ENCODE data around the gene GALNT18.

Gene GALNT18

GRCh38 chr11:11657218-11657955 is 35.6 kb upstream of the GALNT18 start:
- Histone ChIP-seq H3K4me1 (ENCODE audit: low read depth, poor library complexity, severe bottlenecking) (no peaks in the 10 kb centered on the region), H3K4me3 (IDR thresholded peaks at IDR 0.05; ENCODE audit: insufficient read depth, low read depth, low read length) (no peak overlapping the region)
- no peak for TF ChIP-seq CTCF (conservative IDR thresholded peaks at IDR 0.05; ENCODE audit: low read depth, low read length)

GRCh38 chr11:11641581-11641980 is 19.8 kb upstream of the GALNT18 start:
- Histone ChIP-seq H3K27ac (no peak overlapping the region), H3K36me3 (ENCODE audit: insufficient read depth) (no peaks in the 10 kb centered on the region), H3K4me3 (IDR thresholded peaks at IDR 0.05; ENCODE audit: insufficient read depth, low read depth, low read length) (no peak overlapping the region), H4K20me1 (ENCODE audit: insufficient read depth) (no peaks in the 10 kb centered on the region), H3K4me1 (ENCODE audit: low read depth, poor library complexity, severe bottlenecking) (no peaks in the 10 kb centered on the region), H2AFZ (ENCODE audit: low read depth) (no peak overlapping the region), H3K79me2 (ENCODE audit: insufficient read depth, low read depth) (no peaks in the 10 kb centered on the region), H3K27me3 (ENCODE audit: insufficient read depth, low read depth) (no peaks in the 10 kb centered on the region), H3K4me2 (no peak overlapping the region), H3K9ac (no peak overlapping the region)
- no peak for TF ChIP-seq CTCF (conservative IDR thresholded peaks at IDR 0.05; ENCODE audit: low read depth, low read length)

More at GRCh38 chr11:11657218-11657955, 35.6 kb upstream of the GALNT18 start:
- Histone ChIP-seq H3K36me3 (ENCODE audit: insufficient read depth) (no peaks in the 10 kb centered on the region), H3K4me2 (no peak overlapping the region), H3K27ac (no peak overlapping the region), H3K27me3 (ENCODE audit: insufficient read depth, low read depth) (no peaks in the 10 kb centered on the region), H3K9ac (no peak overlapping the region), H4K20me1 (ENCODE audit: insufficient read depth) (no peaks in the 10 kb centered on the region), H3K79me2 (ENCODE audit: insufficient read depth, low read depth) (no peaks in the 10 kb centered on the region), H2AFZ (ENCODE audit: low read depth) (no peak overlapping the region)

GRCh38 chr11:11640996-11641395 is 19.2 kb upstream of the GALNT18 start:
- H3K36me3 ChIP-seq (ENCODE audit: insufficient read depth), result no peaks in the 10 kb centered on the region
- TF ChIP-seq CTCF (conservative IDR thresholded peaks at IDR 0.05; ENCODE audit: low read depth, low read length), result no peak
- H3K4me1 ChIP-seq (ENCODE audit: low read depth, poor library complexity, severe bottlenecking), result no peaks in the 10 kb centered on the region
- no peak overlapping the region for H2AFZ ChIP-seq (ENCODE audit: low read depth)
- H4K20me1 ChIP-seq (ENCODE audit: insufficient read depth), result no peaks in the 10 kb centered on the region
- H3K9ac ChIP-seq, result no peak overlapping the region
- H3K79me2 ChIP-seq (ENCODE audit: insufficient read depth, low read depth), result no peaks in the 10 kb centered on the region
- no peak overlapping the region for H3K27ac ChIP-seq
- no peak overlapping the region for H3K4me2 ChIP-seq
- H3K4me3 ChIP-seq (IDR thresholded peaks at IDR 0.05; ENCODE audit: insufficient read depth, low read depth, low read length), result no peak overlapping the region
- no peaks in the 10 kb centered on the region for H3K27me3 ChIP-seq (ENCODE audit: insufficient read depth, low read depth)

- Histone ChIP-seq H2AFZ (ENCODE audit: low read depth) (no peak overlapping the region), H3K27me3 (ENCODE audit: insufficient read depth, low read depth) (no peaks in the 10 kb centered on the region), H3K27ac (no peak overlapping the region), H3K9ac (no peak overlapping the region), H3K4me2 (no peak overlapping the region), H4K20me1 (ENCODE audit: insufficient read depth) (no peaks in the 10 kb centered on the region), H3K36me3 (ENCODE audit: insufficient read depth) (no peaks in the 10 kb centered on the region), H3K4me3 (IDR thresholded peaks at IDR 0.05; ENCODE audit: insufficient read depth, low read depth, low read length) (no peak overlapping the region), H3K4me1 (ENCODE audit: low read depth, poor library complexity, severe bottlenecking) (no peaks in the 10 kb centered on the region), H3K79me2 (ENCODE audit: insufficient read depth, low read depth) (no peaks in the 10 kb centered on the region)
- TF ChIP-seq CTCF (conservative IDR thresholded peaks at IDR 0.05; ENCODE audit: low read depth, low read length), result no peak
Observed at GRCh38 chr11:11640152-11640551, 18.3 kb upstream of the GALNT18 start.

Data from KMS-11 (cell line).